Spinal cord (tissue), 10 donors: ENCODE results near the gene CLASP1. TPM values are rescaled to one million over a fixed set of nuclear protein-coding genes. Genes with fewer than 3 reads are reported as not detected.
"Not testable (repeated sequence)": the region's sequence is repeated elsewhere in the genome, so short reads cannot be mapped to it uniquely, and the experiment has no call there.

Experiments
- DNase-seq, 6 donors: peaks; one replicate each; pipeline versions ENCODE4 v3.0.0 to v3.0.0-alpha.2; 2013 to 2015; ENCODE audit warnings: low spot score in 6 of 6, low read depth in 4 of 6
- H3K27ac ChIP-seq: one replicate; pipeline ENCODE4 v1.5.1; 2013; ENCODE audit warnings: low read depth, low read length, control low read depth
- H3K27me3 ChIP-seq: one replicate; pipeline ENCODE4 v1.6.1; 2013; ENCODE audit warnings: low read length; ENCODE audit not compliant: control insufficient read depth, insufficient read depth
- H3K36me3 ChIP-seq: one replicate; pipeline ENCODE4 v1.6.1; 2013; ENCODE audit warnings: low read length; ENCODE audit not compliant: control insufficient read depth, insufficient read depth
- H3K4me1 ChIP-seq: one replicate; pipeline ENCODE4 v1.6.1; 2013; ENCODE audit warnings: low read length; ENCODE audit not compliant: control insufficient read depth, insufficient read depth
- H3K4me3 ChIP-seq: one replicate; pipeline ENCODE4 v1.5.1; 2013; ENCODE audit warnings: low read depth, low read length, control low read depth
- H3K9me3 ChIP-seq: one replicate; pipeline ENCODE4 v1.6.1; 2013; ENCODE audit warnings: low read length; ENCODE audit not compliant: control insufficient read depth, insufficient read depth
- WGBS: methylation state at CpG from one replicate; pipeline ENCODE4 v1.1.5; 2013; ENCODE audit warnings: missing lambda C conversion rate; ENCODE audit not compliant: insufficient coverage; 5-methylcytosine and 5-hydroxymethylcytosine counted together
- long read RNA-seq, 4 donors: transcript quantifications; one replicate each; lab custom pipeline, GENCODE V29; 2026
- polyA plus RNA-seq, 2 donors: library from polyadenylated mRNA; unstranded; fragments of 120-200 nt; gene quantifications; one replicate each; pipeline ENCODE4 v1.2.1, GENCODE V29; 2013; ENCODE audit not compliant: insufficient read length in 2 of 2
- total RNA-seq, 2 donors: library from RNA; depleted of rRNA in 1 of 2; stranded (reverse); fragments of 120-200 nt in 1 of 2; fragments of >200 nt in 1 of 2; gene quantifications; one replicate each; pipeline versions ENCODE4 v1.2.3 to v1.2.4, GENCODE V29; 2013 to 2014
- donor health status: healthy.

CLASP1 gene
- 10 to 100 TPM; 51.7 to 98.2 TPM for total RNA-seq
- 10 to 100 TPM; 56.6 to 69.1 TPM for polyA plus RNA-seq
- long read RNA-seq, donor 1, full-length matches to known transcripts = 1 of 17 reads
- long read RNA-seq, donor 1, partial matches to known transcripts = 16 of 17 reads
- long read RNA-seq, donor 1, other reads (novel, unspliced or antisense) = 0 of 17 reads
- long read RNA-seq, donor 2, partial matches to known transcripts = 10 of 10 reads
- long read RNA-seq, donor 2, other reads (novel, unspliced or antisense) = 0 of 10 reads
- long read RNA-seq, donor 3, partial matches to known transcripts = 0 of 1 reads
- long read RNA-seq, donor 3, other reads (novel, unspliced or antisense) = 0 of 1 reads
- long read RNA-seq, donor 4, partial matches to known transcripts = 5 of 5 reads
- long read RNA-seq, donor 4, other reads (novel, unspliced or antisense) = 0 of 5 reads

DNA sequence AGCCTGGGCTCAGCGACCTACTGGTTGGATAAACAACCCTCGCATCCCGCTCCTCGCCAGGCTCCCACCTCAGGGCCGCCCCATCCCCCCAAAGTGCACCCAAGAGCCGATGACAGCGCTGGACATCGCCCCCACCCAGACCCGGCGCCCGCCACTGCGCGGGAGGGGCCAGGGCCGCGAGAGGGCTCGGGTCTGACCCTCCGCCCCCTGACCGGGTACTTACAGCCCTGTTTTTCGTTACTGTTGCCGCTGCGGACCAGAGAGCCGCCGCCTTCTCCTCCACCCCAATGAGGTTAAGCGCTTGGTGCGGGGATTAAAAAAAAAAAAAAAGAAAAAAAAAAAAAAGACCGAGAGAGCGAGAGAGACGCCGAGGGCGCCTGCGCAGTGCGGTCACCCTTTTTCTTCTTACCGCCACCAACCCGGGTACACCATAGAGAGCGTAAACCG is at the start of gene CLASP1:
TSS of gene CLASP1 (minus strand) at position 314 of the 447 bp plus-strand sequence. CDS start 43,567 bp downstream, outside the sequence.
- no peaks in the 10 kb centered on the region for H3K9me3 ChIP-seq
- no peaks in the 10 kb centered on the region for H3K27me3 ChIP-seq
- peaks cover 19% of the 10 kb centered on the region for H3K4me1 ChIP-seq
- 0% methylated on average over 22 of the region's 36 CpGs for WGBS
- peak within 1 kb of the TSS; percentile 98 for H3K27ac ChIP-seq
- H3K36me3 ChIP-seq = peaks cover 9% of the 10 kb centered on the region
- peak within 1 kb of the TSS; percentile 95 for H3K4me3 ChIP-seq
- peak in 1 of 6 donors; percentile 28 for DNase-seq

DNA sequence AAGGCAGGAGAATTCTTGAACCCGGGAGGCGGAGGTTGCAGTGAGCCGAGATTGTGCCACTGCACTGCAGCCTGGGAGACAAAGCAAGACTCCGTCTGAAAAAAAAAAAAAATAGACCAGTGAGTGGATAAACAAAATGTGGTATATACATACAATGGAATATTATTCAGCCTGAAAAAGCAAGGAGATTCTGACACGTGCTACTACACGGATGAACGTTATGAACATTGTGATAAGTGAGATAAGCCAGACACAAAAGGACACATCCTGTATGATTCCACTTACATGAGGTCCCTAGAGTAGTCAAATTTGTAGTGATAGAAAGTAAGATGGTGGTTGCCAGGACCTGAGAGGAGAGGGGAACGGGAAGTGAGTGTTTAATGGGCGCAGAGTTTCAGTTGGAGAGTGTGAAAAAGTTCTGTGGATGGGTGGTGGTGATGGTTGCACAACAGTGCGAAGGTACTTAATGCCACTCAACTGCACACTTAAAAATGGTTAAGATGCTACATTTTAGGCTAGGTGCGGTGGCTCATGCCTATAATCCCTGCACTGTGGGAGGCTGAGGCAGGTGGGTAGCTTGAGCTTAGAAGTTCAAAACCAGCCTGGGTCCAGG is 49.2 kb upstream of the CLASP1 start:
- WGBS = 100% methylated on average over 9 of the region's 11 CpGs
- no peak for DNase-seq
- no peak overlapping the region for H3K27ac ChIP-seq

DNA sequence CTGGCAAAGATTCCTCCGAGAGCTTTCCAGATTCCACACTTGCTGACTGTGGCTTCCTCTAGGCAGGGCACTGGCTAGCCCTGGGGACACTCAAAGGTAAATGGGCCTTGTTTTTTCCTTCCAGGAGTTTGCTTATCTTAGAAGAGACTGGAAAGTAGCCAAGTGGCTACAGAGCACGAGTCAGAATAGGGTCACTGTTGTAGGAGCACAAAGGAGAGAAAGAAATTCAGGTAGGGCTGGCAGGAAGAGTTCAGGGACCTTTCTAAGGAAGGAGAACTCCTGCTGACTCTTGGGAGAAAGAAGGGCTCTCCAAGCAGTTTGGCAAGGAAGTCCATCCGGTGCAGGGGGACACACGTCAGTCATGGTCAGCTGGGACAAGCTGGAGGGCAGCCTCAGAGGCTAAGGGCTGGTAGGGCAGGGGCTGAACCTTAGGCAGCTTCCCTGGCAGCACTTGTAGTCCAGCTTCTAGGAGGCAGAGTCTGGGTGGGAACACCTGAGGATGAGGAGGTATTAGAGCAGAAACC is 47.9 kb upstream of the CLASP1 start:
- DNase-seq = no peak
- H3K27me3 ChIP-seq = no peaks in the 10 kb centered on the region
- no peak overlapping the region for H3K27ac ChIP-seq
- 52% methylated on average over 4 of the region's 4 CpGs for WGBS
- H3K9me3 ChIP-seq = no peaks in the 10 kb centered on the region
- H3K36me3 ChIP-seq = no peaks in the 10 kb centered on the region
- H3K4me1 ChIP-seq = no peaks in the 10 kb centered on the region
- H3K4me3 ChIP-seq = no peak overlapping the region

More for the DNA sequence above, 49.2 kb upstream of the CLASP1 start:
- no peaks in the 10 kb centered on the region for H3K27me3 ChIP-seq
- no peaks in the 10 kb centered on the region for H3K36me3 ChIP-seq
- H3K4me3 ChIP-seq = no peak overlapping the region
- H3K9me3 ChIP-seq = no peaks in the 10 kb centered on the region
- H3K4me1 ChIP-seq = no peaks in the 10 kb centered on the region

DNA sequence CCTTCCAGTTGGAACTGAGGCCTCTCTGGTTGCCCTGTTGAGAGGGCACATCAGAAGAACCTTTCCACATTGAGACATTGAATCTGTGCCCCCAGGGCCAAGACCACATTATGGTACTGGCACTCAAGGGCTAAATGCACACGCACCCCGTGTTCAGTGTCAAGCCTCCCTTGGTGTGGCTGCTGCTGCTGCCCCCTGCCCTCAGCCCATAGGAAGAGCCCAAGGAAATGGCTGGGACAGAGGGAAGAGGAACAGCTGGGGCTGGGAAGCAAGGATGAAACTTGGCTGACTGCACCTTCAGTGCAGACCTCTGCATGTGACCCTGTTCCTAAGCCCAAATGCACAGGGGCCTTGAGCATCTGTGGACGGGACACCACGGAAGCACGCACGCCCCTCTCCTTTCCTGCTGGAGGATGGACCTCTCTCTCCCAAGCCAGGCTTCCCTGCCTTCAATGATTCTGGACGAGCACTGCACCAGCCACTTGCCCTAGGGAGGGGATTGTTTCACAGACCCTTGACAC is 47.2 kb upstream of the CLASP1 start:
- no peaks in the 10 kb centered on the region for H3K4me1 ChIP-seq
- no peak overlapping the region for H3K4me3 ChIP-seq
- no peak overlapping the region for H3K27ac ChIP-seq
- WGBS = 90% methylated on average over 7 of the region's 7 CpGs
- DNase-seq = no peak
- H3K9me3 ChIP-seq = no peaks in the 10 kb centered on the region
- no peaks in the 10 kb centered on the region for H3K36me3 ChIP-seq
- no peaks in the 10 kb centered on the region for H3K27me3 ChIP-seq

GRCh38 chr2:121695171-121695451 is 45.8 kb upstream of the CLASP1 start:
- Histone ChIP-seq H3K27ac (no peak overlapping the region), H3K4me3 (no peak overlapping the region), H3K9me3 (no peaks in the 10 kb centered on the region), H3K36me3 (no peaks in the 10 kb centered on the region), H3K27me3 (no peaks in the 10 kb centered on the region), H3K4me1 (no peaks in the 10 kb centered on the region)
- no peak for DNase-seq
- WGBS = no CpG with 5 or more reads among the region's 2 CpGs

GRCh38 chr2:121694398-121695170 is 45.3 kb upstream of the CLASP1 start:
- no peak overlapping the region for H3K27ac ChIP-seq

DNA sequence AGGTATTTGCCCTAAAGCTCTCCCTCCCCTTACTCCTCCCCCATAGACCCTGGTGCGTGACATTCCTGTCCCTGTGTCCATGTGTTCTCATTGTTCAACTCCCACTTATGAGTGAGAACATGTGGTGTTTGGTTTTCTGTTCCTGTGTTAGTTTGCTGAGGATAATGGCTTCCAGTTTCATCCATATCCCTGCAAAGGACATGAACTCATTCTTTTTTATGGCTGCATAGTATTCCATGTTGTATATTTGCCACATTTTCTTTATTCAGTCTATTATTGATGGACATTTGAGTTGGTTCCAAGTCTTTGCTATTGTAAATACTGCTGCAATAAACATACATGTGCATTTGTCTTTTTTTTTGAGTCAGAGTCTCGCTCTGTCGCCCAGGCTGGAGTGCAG is 41.3 kb upstream of the CLASP1 start:
- not testable (repeated sequence) for H3K4me1 ChIP-seq, H3K4me3 ChIP-seq, DNase-seq, H3K27ac ChIP-seq, H3K27me3 ChIP-seq, H3K9me3 ChIP-seq, H3K36me3 ChIP-seq
- WGBS = 100% methylated on average over 2 of the region's 3 CpGs

More at GRCh38 chr2:121694398-121695170, 45.3 kb upstream of the CLASP1 start:
- Histone ChIP-seq H3K9me3 (no peaks in the 10 kb centered on the region), H3K27me3 (no peaks in the 10 kb centered on the region), H3K4me3 (no peak overlapping the region), H3K4me1 (no peaks in the 10 kb centered on the region), H3K36me3 (no peaks in the 10 kb centered on the region)
- DNase-seq = no peak
- 97% methylated on average over 4 of the region's 6 CpGs for whole genome bisulfite sequencing

DNA sequence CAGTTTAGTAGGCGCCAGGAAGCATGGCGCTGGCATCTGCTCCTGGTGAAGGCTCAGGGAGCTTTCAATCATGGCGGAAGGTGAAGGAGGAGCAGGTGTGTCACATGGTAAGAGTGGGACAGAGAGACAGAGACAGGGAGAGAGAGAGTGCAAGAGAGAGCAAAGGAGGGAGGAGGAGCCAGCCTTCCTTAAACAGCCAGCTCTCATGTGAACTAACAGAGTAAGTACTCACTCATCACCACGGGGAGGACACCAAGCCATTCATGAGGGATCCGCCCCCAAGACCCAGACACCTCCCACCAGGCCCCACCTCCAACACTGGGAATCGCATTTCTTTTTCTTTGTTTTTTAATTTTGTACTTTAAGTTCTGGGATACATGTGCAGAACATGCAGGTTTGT is 40.8 kb upstream of the CLASP1 start:
- Histone ChIP-seq H3K4me1 (no peaks in the 10 kb centered on the region), H3K27ac (no peak overlapping the region), H3K9me3 (no peaks in the 10 kb centered on the region), H3K36me3 (no peaks in the 10 kb centered on the region), H3K4me3 (no peak overlapping the region), H3K27me3 (no peaks in the 10 kb centered on the region)
- no peak for DNase-seq
- WGBS = 97% methylated on average over 3 of the region's 6 CpGs

GRCh38 chr2:121689356-121689755 is 40.1 kb upstream of the CLASP1 start:
- H3K9me3 ChIP-seq = no peaks in the 10 kb centered on the region
- H3K36me3 ChIP-seq = no peaks in the 10 kb centered on the region
- DNase-seq = peak in 2 of 6 donors; percentile 57 to 64
- H3K27ac ChIP-seq = no peak overlapping the region
- no peaks in the 10 kb centered on the region for H3K27me3 ChIP-seq
- no peaks in the 10 kb centered on the region for H3K4me1 ChIP-seq
- no peak overlapping the region for H3K4me3 ChIP-seq
- WGBS = 43% methylated on average over 1 of the region's 4 CpGs
